ENCODE measurements around the gene OPRD1.
"Not testable (repeated sequence)": the region's sequence is repeated elsewhere in the genome, so short reads cannot be mapped to it uniquely, and the experiment has no call there.

The OPRD1 gene

GRCh38 chr1:28811766-28812668, at the start of gene OPRD1:
OPRD1 (plus strand) TSS chr1:28812170; CDS start chr1:28812384, 214 bp downstream.
- DNase-seq: no peak

- no peak for DNase-seq
These were observed 45.3 kb upstream of the OPRD1 start for GRCh38 chr1:28766532-28767183.

- DNase-seq: no peak
These were observed 41.3 kb upstream of the OPRD1 start for GRCh38 chr1:28770601-28771165.

GRCh38 chr1:28771921-28772320, 40.0 kb upstream of the OPRD1 start:
- DNase-seq: not testable (repeated sequence)

- DNase-seq: no peak
These were observed 38.9 kb upstream of the OPRD1 start for GRCh38 chr1:28773105-28773504.

- DNase-seq: peak; percentile 32
These were observed 36.6 kb upstream of the OPRD1 start for GRCh38 chr1:28775121-28775942.

- DNase-seq: no peak
These were observed 35.6 kb upstream of the OPRD1 start for GRCh38 chr1:28776341-28776740.

- no peak for DNase-seq
These were observed 33.9 kb upstream of the OPRD1 start for GRCh38 chr1:28778021-28778420.

GRCh38 chr1:28779751-28780408, 32.1 kb upstream of the OPRD1 start:
- DNase-seq: no peak

GRCh38 chr1:28781305-28781704, 30.7 kb upstream of the OPRD1 start:
- no peak for DNase-seq

- DNase-seq: no peak
These were observed 30.0 kb upstream of the OPRD1 start for GRCh38 chr1:28782011-28782410.

GRCh38 chr1:28783363-28783762, 28.6 kb upstream of the OPRD1 start:
- DNase-seq: no peak

GRCh38 chr1:28789412-28789811, 22.6 kb upstream of the OPRD1 start:
- DNase-seq: no peak

- no peak for DNase-seq
These were observed 22.2 kb upstream of the OPRD1 start for GRCh38 chr1:28789816-28790215.

GRCh38 chr1:28790377-28791035, 21.5 kb upstream of the OPRD1 start:
- DNase-seq: no peak

GRCh38 chr1:28791929-28792328, 20.0 kb upstream of the OPRD1 start:
- not testable (repeated sequence) for DNase-seq

- DNase-seq: no peak
These were observed 19.3 kb upstream of the OPRD1 start for GRCh38 chr1:28792644-28793121.

- DNase-seq: not testable (repeated sequence)
These were observed 17.4 kb upstream of the OPRD1 start for GRCh38 chr1:28794582-28794981.

GRCh38 chr1:28796352-28797211, 15.4 kb upstream of the OPRD1 start:
- DNase-seq: no peak

- DNase-seq: no peak
These were observed 11.6 kb upstream of the OPRD1 start for GRCh38 chr1:28800324-28800723.

- DNase-seq: no peak
These were observed 10.5 kb upstream of the OPRD1 start for GRCh38 chr1:28801461-28801860.

Data from fibroblast of skin of right quadriceps (primary cell).